Endothelial cell of umbilical vein (primary cell): ENCODE data around the gene CDH23. TPM values are rescaled to one million over a fixed set of nuclear protein-coding genes. Genes with fewer than 3 reads are reported as not detected.

Experiments used
- BruUV-seq: library from RNA; stranded (reverse); fragments of 400-500 nt; replicated peaks from 2 replicates; lab custom pipeline; 2021; lab: Mats Ljungman, UMichigan
- CTCF ChIA-PET: fragments of 300-600, 350-600 bp; sonication (Branson Sonifier 250); formaldehyde crosslinking; loops from one replicate; lab custom pipeline; 2021; ENCODE audit warnings: antibody characterized with exemption, inconsistent platforms; lab: Charles Lee
- POLR2A ChIA-PET: fragments of 300-600, 350-600 bp; sonication (Branson Sonifier 250); formaldehyde crosslinking; loops from one replicate; lab custom pipeline; 2021; ENCODE audit warnings: antibody characterized with exemption, inconsistent platforms; lab: Charles Lee
- DNase-seq: peaks from one replicate; pipeline ENCODE4 v3.0.0-alpha.2; 2011; ENCODE audit warnings: low read depth, low spot score
- FAIRE-seq: peaks from 2 replicates; lab custom pipeline; 2011; peaks lifted over from hg19 to GRCh38; lab: Jason Lieb, UNC
- H2AFZ ChIP-seq: 2 replicates; pipeline ENCODE4 v1.6.0; 2012; ENCODE audit warnings: low read depth, low read length, control low read depth, inconsistent platforms
- H3K27ac ChIP-seq: 2 replicates; pipeline ENCODE4 v1.5.1; 2011; ENCODE audit warnings: low read depth, mild to moderate bottlenecking, control low read depth, low read length, moderate library complexity; ENCODE audit not compliant: insufficient read depth
- H3K27me3 ChIP-seq, 2 experiments: 2 replicates each; pipeline versions ENCODE4 v1.6.0 to v1.6.1; 2011; ENCODE audit warnings: low read length in 2 of 2, mixed read lengths in 1 of 2; ENCODE audit not compliant: control insufficient read depth in 2 of 2, insufficient read depth in 2 of 2
- H3K36me3 ChIP-seq, 2 experiments: 2 replicates in 1 of 2; 3 replicates in 1 of 2; pipeline ENCODE4 v1.5.1; 2011; ENCODE audit warnings: low read length in 2 of 2, mild to moderate bottlenecking in 1 of 2, moderate library complexity in 1 of 2; ENCODE audit not compliant: control insufficient read depth in 2 of 2, insufficient read depth in 2 of 2; ENCODE audit errors: extremely low read depth in 1 of 2
- H3K4me1 ChIP-seq: 3 replicates; pipeline ENCODE4 v1.5.1; 2011; ENCODE audit warnings: mild to moderate bottlenecking, low read length; ENCODE audit not compliant: control insufficient read depth, insufficient read depth; ENCODE audit errors: extremely low read depth
- H3K4me2 ChIP-seq: 2 replicates; pipeline ENCODE4 v1.6.1; 2011; ENCODE audit warnings: low read length, control low read depth, mixed read lengths; ENCODE audit not compliant: insufficient read depth
- H3K4me3 ChIP-seq, 3 experiments: fragments of 200-600 bp in 1 of 3; sonication (generic), shearing (Covaris generic) in 1 of 3; replicated peaks in 1 of 3; 2 replicates each; pipeline ENCODE4 v1.5.1; 2011 to 2016; ENCODE audit warnings: control low read depth in 3 of 3, low read length in 3 of 3, mild to moderate bottlenecking in 2 of 3, inconsistent platforms in 1 of 3, low read depth in 1 of 3, moderate library complexity in 1 of 3; ENCODE audit not compliant: insufficient read depth in 1 of 3
- H3K79me2 ChIP-seq: 2 replicates; pipeline ENCODE4 v1.6.0; 2012; ENCODE audit warnings: low read length, inconsistent platforms; ENCODE audit not compliant: control insufficient read depth, insufficient read depth
- H3K9ac ChIP-seq: replicated peaks from 2 replicates; pipeline ENCODE3; 2011; ENCODE audit warnings: low read length, control low read depth; ENCODE audit not compliant: insufficient read depth; ENCODE audit errors: extremely low read depth
- H3K9me1 ChIP-seq: replicated peaks from 3 replicates; pipeline ENCODE4 v1.6.0; 2011; ENCODE audit warnings: mild to moderate bottlenecking, low read length; ENCODE audit not compliant: control insufficient read depth, insufficient read depth; ENCODE audit errors: extremely low read depth
- H3K9me3 ChIP-seq: replicated peaks from 2 replicates; pipeline ENCODE4 v1.5.1; 2012; ENCODE audit warnings: low read length, inconsistent platforms; ENCODE audit not compliant: control insufficient read depth, insufficient read depth
- H4K20me1 ChIP-seq: replicated peaks from 2 replicates; pipeline ENCODE3; 2011; ENCODE audit warnings: mild to moderate bottlenecking, low read length; ENCODE audit not compliant: control insufficient read depth, insufficient read depth; ENCODE audit errors: extremely low read depth
- CTCF ChIP-seq, 2 donors: IDR thresholded peaks; 1 replicate in 1 of 2; 2 replicates in 1 of 2; pipeline ENCODE4 v1.5.1; 2011; ENCODE audit warnings: low read length in 2 of 2, mild to moderate bottlenecking in 2 of 2, moderate library complexity in 2 of 2, control low read depth in 1 of 2, inconsistent platforms in 1 of 2, low read depth in 1 of 2; ENCODE audit not compliant: insufficient read depth in 1 of 2; ENCODE audit errors: extremely low read depth in 1 of 2
- EZH2 ChIP-seq: IDR thresholded peaks from 2 replicates; pipeline ENCODE4 v1.6.1; 2012; ENCODE audit warnings: borderline replicate concordance, low read depth, mild to moderate bottlenecking, moderate library complexity, low read length, inconsistent platforms; ENCODE audit not compliant: severe bottlenecking
- FOS ChIP-seq: IDR thresholded peaks from 2 replicates; pipeline ENCODE4 v1.6.1; 2011; ENCODE audit warnings: mild to moderate bottlenecking, low read length, moderate library complexity, borderline replicate concordance; ENCODE audit not compliant: insufficient read depth
- GATA2 ChIP-seq: IDR thresholded peaks from 2 replicates; pipeline ENCODE4 v1.7.0; 2011; ENCODE audit warnings: low read depth, mild to moderate bottlenecking, moderate library complexity, mixed read lengths, low read length; ENCODE audit not compliant: insufficient read length, insufficient read depth
- JUN ChIP-seq: IDR thresholded peaks from 2 replicates; pipeline ENCODE4 v1.6.1; 2011; ENCODE audit warnings: borderline replicate concordance, low read depth; ENCODE audit not compliant: insufficient read length, insufficient read depth
- MAX ChIP-seq: IDR thresholded peaks from 2 replicates; pipeline ENCODE4 v1.6.1; 2011; ENCODE audit not compliant: insufficient read depth, insufficient read length
- MYC ChIP-seq: IDR thresholded peaks from one replicate; pipeline ENCODE4 v1.6.1; 2011; ENCODE audit warnings: mild to moderate bottlenecking, low read depth, low read length
- POLR2A ChIP-seq: IDR thresholded peaks from 2 replicates; pipeline ENCODE4 v1.6.1; 2012; ENCODE audit warnings: low read depth, mild to moderate bottlenecking, control low read depth, low read length
- POLR2AphosphoS5 ChIP-seq: IDR thresholded peaks from 2 replicates; pipeline ENCODE4 v1.6.1; 2012; ENCODE audit warnings: low read depth, mild to moderate bottlenecking, control low read depth, low read length, moderate library complexity; ENCODE audit not compliant: insufficient read depth
- dilution Hi-C: fragments of 300-500 bp; cut with MboI; formaldehyde crosslinking; loops from one replicate; pipeline ENCODE4 v1.15.0; 2019; ENCODE audit warnings: low sequenced_read_pairs; ENCODE audit not compliant: extremely low pct_ligation_motif_present
- intact Hi-C: fragments of 100-400 bp; cut with micrococcal nuclease; formaldehyde crosslinking; loops from one replicate; pipeline ENCODE4 v1.10.0; 2022
- polyA plus RNA-seq, 4 experiments: library from polyadenylated mRNA; depleted of rRNA in 3 of 4; stranded (reverse) in 3 of 4; unstranded in 1 of 4; fragments of >200 nt; gene quantifications; 2 replicates each; pipeline versions ENCODE4 v1.2.1 to v1.2.3, GENCODE V29; 2011 to 2012; ENCODE audit warnings: missing spikeins in 1 of 4
- total RNA-seq: library from RNA; stranded (reverse); gene quantifications from 2 replicates; pipeline ENCODE4 v1.2.3, GENCODE V29; 2021

Gene CDH23
- total and polyA plus RNA-seq, 2 donors (not counting 3 experiments of a cell fraction or from before 2014, with no cell fraction given) = not detected

- DNase-seq = no peak
- Histone ChIP-seq H3K4me1 (peaks cover 7% of the 10 kb centered on the region), H3K9me1 (no peaks in the 10 kb centered on the region), H3K27me3 (no peaks in the 10 kb centered on the region), H2AFZ (no peak overlapping the region), H3K9me3 (no peaks in the 10 kb centered on the region), H3K27ac (no peak overlapping the region), H4K20me1 (no peaks in the 10 kb centered on the region), H3K9ac (no peak overlapping the region), H3K4me2 (no peak overlapping the region), H3K36me3 (peaks cover 33 to 63% of the 10 kb centered on the region in 2 experiments), H3K4me3 (no peak overlapping the region), H3K79me2 (peaks cover 14% of the 10 kb centered on the region)
- ChIA-PET CTCF (interaction anchor here (7.1 kb wide), 1 partner anchor 68 kb away, joined by 48 read pairs; no protein-coding TSS in a partner anchor), POLR2A (no interaction called here)
- intact Hi-C loops (no loop called here), dilution Hi-C loops (no loop called here)
- no TSS peak for BruUV-seq
- TF ChIP-seq POLR2AphosphoS5 = no peak
- TF ChIP-seq EZH2 = no peak
- TF ChIP-seq MAX = no peak
- TF ChIP-seq JUN = no peak
- TF ChIP-seq GATA2 = no peak
- TF ChIP-seq POLR2A = no peak
- TF ChIP-seq FOS = no peak
- no peak for TF ChIP-seq MYC
- TF ChIP-seq CTCF (IDR thresholded peaks at IDR 0.05; ENCODE audit: extremely low read depth in 1 of 2, insufficient read depth in 1 of 2, low read depth in 1 of 2, low read length in 2 of 2) = no peak
- FAIRE-seq = no peak
Observed at GRCh38 chr10:71828702-71829101, 432.0 kb downstream of the CDH23 start.
